ENCODE data around the gene MB.

Gene MB

GRCh38 chr22:35634015-35634414, 16.9 kb upstream of the MB start:
- Histone ChIP-seq H3K79me1 (ENCODE audit: low read length) (no peaks in the 10 kb centered on the region), H2BK120ac (ENCODE audit: low read depth, low read length) (no peak overlapping the region), H3K4ac (ENCODE audit: low read depth, low read length) (no peak overlapping the region), H3K79me2 (ENCODE audit: control insufficient read depth, insufficient read depth, low read length) (no peaks in the 10 kb centered on the region), H3K56ac (ENCODE audit: low read length) (no peak overlapping the region), H4K5ac (ENCODE audit: low read length) (no peak overlapping the region), H3K23ac (ENCODE audit: low read length) (no peak overlapping the region), H2AK5ac (ENCODE audit: low read length) (no peak overlapping the region), H2BK15ac (replicated peaks; ENCODE audit: low read depth) (no peak overlapping the region), H3K36me3 (ENCODE audit: control insufficient read depth, insufficient read depth, low read length) (no peaks in the 10 kb centered on the region), H3K18ac (ENCODE audit: low read length) (no peak overlapping the region), H3K4me1 (ENCODE audit: control insufficient read depth, low read depth, low read length) (no peaks in the 10 kb centered on the region), H3K27me3 (ENCODE audit: insufficient read depth, low read length, poor library complexity) (no peaks in the 10 kb centered on the region), H3K27ac (ENCODE audit: low read depth, low read length) (no peak overlapping the region), H4K8ac (ENCODE audit: low read depth, low read length) (no peak overlapping the region), H3K4me2 (ENCODE audit: low read length) (no peak overlapping the region), H2BK5ac (ENCODE audit: low read length) (no peak overlapping the region), H3K9ac (ENCODE audit: low read length) (no peak overlapping the region), H3K4me3 (ENCODE audit: low read length) (no peak overlapping the region)
- no CpG with 5 or more reads among the region's 5 CpGs for WGBS (ENCODE audit: extremely low coverage, insufficient coverage, low lambda C conversion rate)
- DNase-seq = no peak

- no peak for DNase-seq
- H3K9ac ChIP-seq (ENCODE audit: low read length) = no peak overlapping the region
- no peaks in the 10 kb centered on the region for H3K79me1 ChIP-seq (ENCODE audit: low read length)
- H3K18ac ChIP-seq (ENCODE audit: low read length) = no peak overlapping the region
- no peak overlapping the region for H3K27ac ChIP-seq (ENCODE audit: low read depth, low read length)
- no peak overlapping the region for H3K4ac ChIP-seq (ENCODE audit: low read depth, low read length)
- H2BK15ac ChIP-seq (replicated peaks; ENCODE audit: low read depth) = no peak overlapping the region
- H2BK120ac ChIP-seq (ENCODE audit: low read depth, low read length) = no peak overlapping the region
- H3K79me2 ChIP-seq (ENCODE audit: control insufficient read depth, insufficient read depth, low read length) = no peaks in the 10 kb centered on the region
- no peak overlapping the region for H4K5ac ChIP-seq (ENCODE audit: low read length)
- H3K4me1 ChIP-seq (ENCODE audit: control insufficient read depth, low read depth, low read length) = no peaks in the 10 kb centered on the region
- H4K8ac ChIP-seq (ENCODE audit: low read depth, low read length) = no peak overlapping the region
- no CpG with 5 or more reads among the region's 18 CpGs for WGBS (ENCODE audit: extremely low coverage, insufficient coverage, low lambda C conversion rate)
- H3K56ac ChIP-seq (ENCODE audit: low read length) = no peak overlapping the region
- H3K36me3 ChIP-seq (ENCODE audit: control insufficient read depth, insufficient read depth, low read length) = no peaks in the 10 kb centered on the region
- no peak overlapping the region for H3K23ac ChIP-seq (ENCODE audit: low read length)
- H2BK5ac ChIP-seq (ENCODE audit: low read length) = no peak overlapping the region
- no peak overlapping the region for H2AK5ac ChIP-seq (ENCODE audit: low read length)
- H3K4me3 ChIP-seq (ENCODE audit: low read length) = no peak overlapping the region
- no peak overlapping the region for H3K4me2 ChIP-seq (ENCODE audit: low read length)
- no peaks in the 10 kb centered on the region for H3K27me3 ChIP-seq (ENCODE audit: insufficient read depth, low read length, poor library complexity)
These were observed 16.4 kb upstream of the MB start for GRCh38 chr22:35633520-35633919.

- Histone ChIP-seq H3K79me2 (ENCODE audit: control insufficient read depth, insufficient read depth, low read length) (no peaks in the 10 kb centered on the region), H3K36me3 (ENCODE audit: control insufficient read depth, insufficient read depth, low read length) (no peaks in the 10 kb centered on the region), H3K4me1 (ENCODE audit: control insufficient read depth, low read depth, low read length) (no peaks in the 10 kb centered on the region), H3K9ac (ENCODE audit: low read length) (no peak overlapping the region), H3K4me3 (ENCODE audit: low read length) (no peak overlapping the region), H3K79me1 (ENCODE audit: low read length) (no peaks in the 10 kb centered on the region), H3K56ac (ENCODE audit: low read length) (no peak overlapping the region), H2BK15ac (replicated peaks; ENCODE audit: low read depth) (no peak overlapping the region), H2BK120ac (ENCODE audit: low read depth, low read length) (no peak overlapping the region), H3K23ac (ENCODE audit: low read length) (no peak overlapping the region), H4K8ac (ENCODE audit: low read depth, low read length) (no peak overlapping the region), H3K27me3 (ENCODE audit: insufficient read depth, low read length, poor library complexity) (no peaks in the 10 kb centered on the region), H3K27ac (ENCODE audit: low read depth, low read length) (no peak overlapping the region), H3K4me2 (ENCODE audit: low read length) (no peak overlapping the region), H3K18ac (ENCODE audit: low read length) (no peak overlapping the region), H3K4ac (ENCODE audit: low read depth, low read length) (no peak overlapping the region), H2AK5ac (ENCODE audit: low read length) (no peak overlapping the region), H2BK5ac (ENCODE audit: low read length) (no peak overlapping the region), H4K5ac (ENCODE audit: low read length) (no peak overlapping the region)
- DNase-seq = no peak
- no CpG with 5 or more reads among the region's 3 CpGs for WGBS (ENCODE audit: extremely low coverage, insufficient coverage, low lambda C conversion rate)
These were observed 15.8 kb upstream of the MB start for GRCh38 chr22:35632935-35633334.

- no peak overlapping the region for H3K4ac ChIP-seq (ENCODE audit: low read depth, low read length)
- no peak overlapping the region for H2AK5ac ChIP-seq (ENCODE audit: low read length)
- H3K79me1 ChIP-seq (ENCODE audit: low read length) = no peaks in the 10 kb centered on the region
- H2BK5ac ChIP-seq (ENCODE audit: low read length) = no peak overlapping the region
- H4K5ac ChIP-seq (ENCODE audit: low read length) = no peak overlapping the region
- no peak overlapping the region for H3K18ac ChIP-seq (ENCODE audit: low read length)
- no CpG with 5 or more reads among the region's 5 CpGs for WGBS (ENCODE audit: extremely low coverage, insufficient coverage, low lambda C conversion rate)
- H3K4me2 ChIP-seq (ENCODE audit: low read length) = no peak overlapping the region
- no peaks in the 10 kb centered on the region for H3K4me1 ChIP-seq (ENCODE audit: control insufficient read depth, low read depth, low read length)
- no peak overlapping the region for H3K9ac ChIP-seq (ENCODE audit: low read length)
- no peak overlapping the region for H2BK120ac ChIP-seq (ENCODE audit: low read depth, low read length)
- no peak overlapping the region for H3K56ac ChIP-seq (ENCODE audit: low read length)
- no peaks in the 10 kb centered on the region for H3K36me3 ChIP-seq (ENCODE audit: control insufficient read depth, insufficient read depth, low read length)
- no peaks in the 10 kb centered on the region for H3K79me2 ChIP-seq (ENCODE audit: control insufficient read depth, insufficient read depth, low read length)
- H3K23ac ChIP-seq (ENCODE audit: low read length) = no peak overlapping the region
- H3K27ac ChIP-seq (ENCODE audit: low read depth, low read length) = no peak overlapping the region
- H2BK15ac ChIP-seq (replicated peaks; ENCODE audit: low read depth) = no peak overlapping the region
- H3K4me3 ChIP-seq (ENCODE audit: low read length) = no peak overlapping the region
- DNase-seq = peak; percentile 82
- no peak overlapping the region for H4K8ac ChIP-seq (ENCODE audit: low read depth, low read length)
- H3K27me3 ChIP-seq (ENCODE audit: insufficient read depth, low read length, poor library complexity) = no peaks in the 10 kb centered on the region
These were observed 14.5 kb upstream of the MB start for GRCh38 chr22:35631597-35631996.

GRCh38 chr22:35630891-35631290, 13.8 kb upstream of the MB start:
- DNase-seq = no peak
- no peak overlapping the region for H2BK15ac ChIP-seq (replicated peaks; ENCODE audit: low read depth)
- no peak overlapping the region for H2BK120ac ChIP-seq (ENCODE audit: low read depth, low read length)
- no peak overlapping the region for H3K4me3 ChIP-seq (ENCODE audit: low read length)
- H3K27ac ChIP-seq (ENCODE audit: low read depth, low read length) = no peak overlapping the region
- H3K36me3 ChIP-seq (ENCODE audit: control insufficient read depth, insufficient read depth, low read length) = no peaks in the 10 kb centered on the region
- no peak overlapping the region for H3K18ac ChIP-seq (ENCODE audit: low read length)
- no peak overlapping the region for H3K56ac ChIP-seq (ENCODE audit: low read length)
- H3K4ac ChIP-seq (ENCODE audit: low read depth, low read length) = no peak overlapping the region
- no peak overlapping the region for H2AK5ac ChIP-seq (ENCODE audit: low read length)
- no peak overlapping the region for H3K9ac ChIP-seq (ENCODE audit: low read length)
- H4K5ac ChIP-seq (ENCODE audit: low read length) = no peak overlapping the region
- H3K79me2 ChIP-seq (ENCODE audit: control insufficient read depth, insufficient read depth, low read length) = no peaks in the 10 kb centered on the region
- no peak overlapping the region for H3K23ac ChIP-seq (ENCODE audit: low read length)
- no peak overlapping the region for H4K8ac ChIP-seq (ENCODE audit: low read depth, low read length)
- no CpG with 5 or more reads among the region's 9 CpGs for WGBS (ENCODE audit: extremely low coverage, insufficient coverage, low lambda C conversion rate)
- H3K4me1 ChIP-seq (ENCODE audit: control insufficient read depth, low read depth, low read length) = no peaks in the 10 kb centered on the region
- no peak overlapping the region for H3K4me2 ChIP-seq (ENCODE audit: low read length)
- H3K79me1 ChIP-seq (ENCODE audit: low read length) = no peaks in the 10 kb centered on the region
- no peak overlapping the region for H2BK5ac ChIP-seq (ENCODE audit: low read length)
- no peaks in the 10 kb centered on the region for H3K27me3 ChIP-seq (ENCODE audit: insufficient read depth, low read length, poor library complexity)

- H4K8ac ChIP-seq (ENCODE audit: low read depth, low read length) = no peak overlapping the region
- no peak overlapping the region for H3K4me3 ChIP-seq (ENCODE audit: low read length)
- H4K5ac ChIP-seq (ENCODE audit: low read length) = no peak overlapping the region
- no peak overlapping the region for H2BK15ac ChIP-seq (replicated peaks; ENCODE audit: low read depth)
- H3K36me3 ChIP-seq (ENCODE audit: control insufficient read depth, insufficient read depth, low read length) = no peaks in the 10 kb centered on the region
- H3K23ac ChIP-seq (ENCODE audit: low read length) = no peak overlapping the region
- H3K79me2 ChIP-seq (ENCODE audit: control insufficient read depth, insufficient read depth, low read length) = no peaks in the 10 kb centered on the region
- no peak overlapping the region for H3K4me2 ChIP-seq (ENCODE audit: low read length)
- no peak overlapping the region for H2BK5ac ChIP-seq (ENCODE audit: low read length)
- no peak overlapping the region for H3K4ac ChIP-seq (ENCODE audit: low read depth, low read length)
- no CpG with 5 or more reads among the region's 4 CpGs for WGBS (ENCODE audit: extremely low coverage, insufficient coverage, low lambda C conversion rate)
- peak; percentile 87 for DNase-seq
- no peak overlapping the region for H3K27ac ChIP-seq (ENCODE audit: low read depth, low read length)
- no peak overlapping the region for H3K18ac ChIP-seq (ENCODE audit: low read length)
- H3K9ac ChIP-seq (ENCODE audit: low read length) = no peak overlapping the region
- H3K79me1 ChIP-seq (ENCODE audit: low read length) = no peaks in the 10 kb centered on the region
- no peak overlapping the region for H2AK5ac ChIP-seq (ENCODE audit: low read length)
- no peaks in the 10 kb centered on the region for H3K27me3 ChIP-seq (ENCODE audit: insufficient read depth, low read length, poor library complexity)
- no peak overlapping the region for H2BK120ac ChIP-seq (ENCODE audit: low read depth, low read length)
- no peak overlapping the region for H3K56ac ChIP-seq (ENCODE audit: low read length)
- no peaks in the 10 kb centered on the region for H3K4me1 ChIP-seq (ENCODE audit: control insufficient read depth, low read depth, low read length)
These were observed 13.3 kb upstream of the MB start for GRCh38 chr22:35630387-35630793.
